Gastroesophageal sphincter (tissue), 4 donors: ENCODE measurements around the gene PDCD2L. TPM values are rescaled to one million over a fixed set of nuclear protein-coding genes. Genes with fewer than 3 reads are reported as not detected.

Experiments used
- ATAC-seq: fragments of 150-250 bp; one replicate; pipeline ENCODE4 v1.9.1; 2016; ENCODE audit warnings: mild to moderate bottlenecking, moderate library complexity
- H3K27ac ChIP-seq, 4 donors: fragments of 200-600 bp; sonication (generic) in 3 of 4; 1 replicate in 3 of 4; 2 replicates in 1 of 4; pipeline ENCODE4 v1.5.1; 2016 to 2019
- H3K27me3 ChIP-seq: fragments of 200-600 bp; sonication (generic); one replicate; pipeline ENCODE4 v1.5.1; 2019
- H3K36me3 ChIP-seq, 2 donors: fragments of 200-600 bp; sonication (generic); one replicate each; pipeline ENCODE4 v1.5.1; 2019; ENCODE audit warnings: control low read depth in 1 of 2
- H3K4me1 ChIP-seq, 3 donors: fragments of 200-600 bp; sonication (generic); 1 replicate in 2 of 3; 2 replicates in 1 of 3; pipeline ENCODE4 v1.5.1; 2016 to 2019; ENCODE audit warnings: control low read depth in 2 of 3
- H3K4me3 ChIP-seq, 2 donors: fragments of 200-600 bp; sonication (generic); one replicate each; pipeline ENCODE4 v1.5.1; 2019; ENCODE audit warnings: mild to moderate bottlenecking in 1 of 2, moderate library complexity in 1 of 2
- H3K9me3 ChIP-seq, 3 donors: fragments of 200-600 bp; sonication (generic); one replicate each; pipeline ENCODE4 v1.5.1; 2017 to 2019; ENCODE audit warnings: control low read depth in 2 of 3
- CTCF ChIP-seq, 4 experiments: fragments of 200-600 bp in 2 of 4; fragments of 450-650 bp in 2 of 4; sonication (generic) in 1 of 4; IDR thresholded peaks; one replicate each; pipeline ENCODE4 v1.5.1; 2017 to 2019; ENCODE audit warnings: antibody characterized with exemption in 4 of 4, mild to moderate bottlenecking in 2 of 4, moderate library complexity in 2 of 4
- EP300 ChIP-seq: sonication (generic); formaldehyde crosslinking; IDR thresholded peaks from one replicate; pipeline ENCODE4 v1.6.1; 2017; ENCODE audit warnings: antibody characterized with exemption, mild to moderate bottlenecking
- POLR2A ChIP-seq, 2 donors: fragments of 450-650 bp; IDR thresholded peaks; one replicate each; pipeline ENCODE4 v1.6.1; 2017; ENCODE audit warnings: antibody characterized with exemption in 2 of 2, mild to moderate bottlenecking in 2 of 2, moderate library complexity in 1 of 2
- POLR2AphosphoS5 ChIP-seq: sonication (generic); formaldehyde crosslinking; IDR thresholded peaks from one replicate; pipeline ENCODE4 v1.6.1; 2017; ENCODE audit warnings: antibody characterized with exemption
- WGBS, 2 donors: methylation state at CpG; one replicate each; pipeline ENCODE4 v1.1.5; 2018; ENCODE audit warnings: low coverage in 1 of 2; 5-methylcytosine and 5-hydroxymethylcytosine counted together
- total RNA-seq, 4 donors: library from RNA; depleted of rRNA; stranded (reverse); fragments of >200 nt; gene quantifications; one replicate each; pipeline ENCODE4 v1.1.0, GENCODE V29; 2016

Gene PDCD2L
- total RNA-seq, 4 donors from 2014 or later, result 8.2 to 19.8 (median 14.6) TPM

GRCh38 chr19:34409189-34410164 is 5.3 kb downstream of the PDCD2L start:
- no peak for ATAC-seq
- Histone ChIP-seq H3K27me3 (no peaks in the 10 kb centered on the region), H3K9me3 (no peaks in the 10 kb centered on the region), H3K36me3 (peaks cover 0 to 51% of the 10 kb centered on the region in 2 donors), H3K27ac (no peak overlapping the region), H3K4me3 (no peak overlapping the region), H3K4me1 (peaks cover 0 to 9% (median 0%) of the 10 kb centered on the region in 3 donors)
- TF ChIP-seq POLR2AphosphoS5 (no peak), POLR2A (IDR thresholded peaks at IDR 0.05) (no peak), CTCF (IDR thresholded peaks at IDR 0.05) (no peak), EP300 (no peak)
- 86 to 87% methylated on average over 5 to 6 of the region's 10 CpGs for WGBS, 2 donors

- no peak overlapping the region for H3K4me3 ChIP-seq
- peaks cover 0 to 69% of the 10 kb centered on the region in 2 donors for H3K36me3 ChIP-seq
- TF ChIP-seq EP300, result no peak
- no peak for TF ChIP-seq POLR2AphosphoS5
- TF ChIP-seq CTCF (IDR thresholded peaks at IDR 0.05), result no peak
- TF ChIP-seq POLR2A (IDR thresholded peaks at IDR 0.05), result no peak
- H3K4me1 ChIP-seq, result no peaks in the 10 kb centered on the region
- H3K27ac ChIP-seq, result no peak overlapping the region
- no peaks in the 10 kb centered on the region for H3K9me3 ChIP-seq
- no peak for ATAC-seq
- WGBS, 2 donors, result 100% methylated on average over 1 of the region's 13 CpGs; no CpG with 5 or more reads in 1 of the 2 donors
- no peaks in the 10 kb centered on the region for H3K27me3 ChIP-seq
Observed at GRCh38 chr19:34411216-34411615, 7.0 kb downstream of the PDCD2L start.

GRCh38 chr19:34416021-34416545 is 11.9 kb downstream of the PDCD2L start:
- no peak for TF ChIP-seq CTCF (IDR thresholded peaks at IDR 0.05)
- TF ChIP-seq EP300, result no peak
- no peak for TF ChIP-seq POLR2AphosphoS5
- no peak for TF ChIP-seq POLR2A (IDR thresholded peaks at IDR 0.05)
- no peaks in the 10 kb centered on the region for H3K4me1 ChIP-seq
- H3K9me3 ChIP-seq, result no peaks in the 10 kb centered on the region
- H3K4me3 ChIP-seq, result no peak overlapping the region
- WGBS, 2 donors, result 82 to 94% methylated on average over 4 of the region's 7 CpGs
- H3K27me3 ChIP-seq, result no peaks in the 10 kb centered on the region
- peaks cover 0 to 77% of the 10 kb centered on the region in 2 donors for H3K36me3 ChIP-seq
- no peak for ATAC-seq
- no peak overlapping the region for H3K27ac ChIP-seq

- H3K27ac ChIP-seq, result no peak overlapping the region
- no peaks in the 10 kb centered on the region for H3K27me3 ChIP-seq
- no peaks in the 10 kb centered on the region for H3K9me3 ChIP-seq
- no peaks in the 10 kb centered on the region for H3K4me1 ChIP-seq
- TF ChIP-seq CTCF (IDR thresholded peaks at IDR 0.05) (no peak), POLR2AphosphoS5 (no peak), EP300 (no peak), POLR2A (IDR thresholded peaks at IDR 0.05) (no peak)
- ATAC-seq, result no peak
- no peak overlapping the region for H3K4me3 ChIP-seq
- H3K36me3 ChIP-seq, result peaks cover 0 to 81% of the 10 kb centered on the region in 2 donors
- WGBS, 2 donors, result 91 to 99% methylated on average over 4 of the region's 4 CpGs
Observed at GRCh38 chr19:34418300-34418699, 14.1 kb downstream of the PDCD2L start.
